ENCODE data around the gene TRAPPC5. TPM values are rescaled to one million over a fixed set of nuclear protein-coding genes. Genes with fewer than 3 reads are reported as not detected.
A peak's percentile ranks its signal among the peaks of the same experiment; 100 is the strongest.

The TRAPPC5 gene
- total RNA-seq, 1 donor from 2014 or later, result 115 TPM

DNA sequence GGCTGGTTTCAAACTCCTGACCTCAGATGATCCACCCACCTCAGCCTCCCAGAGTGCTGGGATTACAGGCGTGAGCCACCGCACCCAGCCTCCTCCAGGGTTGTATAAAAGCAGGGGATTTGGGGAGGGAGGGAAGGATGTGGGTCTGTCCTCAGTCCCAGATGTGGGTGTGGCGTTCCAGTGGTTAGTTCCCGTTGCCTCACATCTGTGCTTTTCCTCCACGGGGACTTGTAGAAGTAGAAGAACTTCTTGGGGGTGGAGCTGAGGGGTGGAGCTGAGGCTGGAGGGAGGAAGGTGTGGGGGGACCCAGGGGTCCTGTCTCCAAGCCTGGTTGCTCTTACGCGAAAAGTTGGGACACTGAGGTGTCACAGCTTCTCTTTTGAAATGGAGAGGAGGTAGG lies 4.3 kb upstream of the TRAPPC5 start:
- DNase-seq (ENCODE audit: low spot score), result no peak

DNA sequence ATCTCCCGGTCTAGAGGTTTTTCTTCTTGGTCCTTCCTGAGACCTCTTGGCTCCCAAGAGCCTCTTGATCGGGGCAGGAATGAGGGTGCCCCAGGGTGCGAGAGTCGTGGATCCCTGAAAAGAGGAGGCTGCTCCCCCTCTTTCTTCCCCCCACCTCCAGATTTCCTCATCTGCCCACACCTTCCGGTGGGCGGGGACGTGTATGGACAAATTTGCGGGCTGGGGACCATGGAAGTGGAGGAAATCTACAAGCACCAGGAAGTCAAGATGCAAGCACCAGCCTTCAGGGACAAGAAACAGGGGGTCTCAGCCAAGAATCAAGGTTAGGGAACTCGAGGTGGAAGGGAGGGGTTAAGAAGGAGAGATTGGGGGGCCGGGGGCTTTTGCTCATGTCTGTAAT lies 3.8 kb upstream of the TRAPPC5 start, which contains the start of gene MCEMP1:
Gene MCEMP1 (plus strand): TSS at position 237 of the 400 bp plus-strand sequence. CDS start 31 bp downstream, at position 268.
- no peak for DNase-seq (ENCODE audit: low spot score)

DNA sequence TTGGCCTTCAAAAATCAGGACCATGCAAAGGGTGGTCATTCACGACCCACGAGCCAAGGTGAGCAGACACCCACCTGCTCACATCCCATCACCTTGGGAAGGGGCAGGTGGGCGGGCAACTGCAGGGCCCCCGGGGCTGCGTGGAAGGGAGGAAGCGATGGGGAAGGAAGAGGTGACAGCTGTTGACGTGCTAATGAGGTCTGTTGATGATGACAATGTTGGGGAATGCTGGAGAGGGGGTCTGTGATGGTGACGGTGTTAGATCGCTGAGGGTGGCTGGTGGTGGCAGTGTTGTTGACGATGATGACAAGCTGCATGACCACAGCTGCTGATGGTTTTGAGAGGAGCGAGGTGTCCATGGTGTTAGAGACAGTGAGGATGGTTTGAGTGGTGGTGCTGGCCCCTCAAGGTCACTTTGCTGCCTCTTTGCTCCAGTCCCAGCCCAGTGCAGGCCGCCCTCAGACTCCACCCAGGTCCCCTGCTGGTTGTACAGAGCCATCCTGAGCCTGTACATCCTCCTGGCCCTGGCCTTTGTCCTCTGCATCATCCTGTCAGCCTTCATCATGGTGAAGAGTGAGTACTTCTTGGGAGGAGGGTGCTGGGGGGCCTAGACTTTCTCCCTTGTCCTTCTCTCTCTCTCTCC lies 2.8 kb upstream of the TRAPPC5 start:
- DNase-seq (ENCODE audit: low spot score), result no peak

GRCh38 chr19:7678971-7679751 lies 1.5 kb upstream of the TRAPPC5 start:
- DNase-seq (ENCODE audit: low spot score), result no peak

DNA sequence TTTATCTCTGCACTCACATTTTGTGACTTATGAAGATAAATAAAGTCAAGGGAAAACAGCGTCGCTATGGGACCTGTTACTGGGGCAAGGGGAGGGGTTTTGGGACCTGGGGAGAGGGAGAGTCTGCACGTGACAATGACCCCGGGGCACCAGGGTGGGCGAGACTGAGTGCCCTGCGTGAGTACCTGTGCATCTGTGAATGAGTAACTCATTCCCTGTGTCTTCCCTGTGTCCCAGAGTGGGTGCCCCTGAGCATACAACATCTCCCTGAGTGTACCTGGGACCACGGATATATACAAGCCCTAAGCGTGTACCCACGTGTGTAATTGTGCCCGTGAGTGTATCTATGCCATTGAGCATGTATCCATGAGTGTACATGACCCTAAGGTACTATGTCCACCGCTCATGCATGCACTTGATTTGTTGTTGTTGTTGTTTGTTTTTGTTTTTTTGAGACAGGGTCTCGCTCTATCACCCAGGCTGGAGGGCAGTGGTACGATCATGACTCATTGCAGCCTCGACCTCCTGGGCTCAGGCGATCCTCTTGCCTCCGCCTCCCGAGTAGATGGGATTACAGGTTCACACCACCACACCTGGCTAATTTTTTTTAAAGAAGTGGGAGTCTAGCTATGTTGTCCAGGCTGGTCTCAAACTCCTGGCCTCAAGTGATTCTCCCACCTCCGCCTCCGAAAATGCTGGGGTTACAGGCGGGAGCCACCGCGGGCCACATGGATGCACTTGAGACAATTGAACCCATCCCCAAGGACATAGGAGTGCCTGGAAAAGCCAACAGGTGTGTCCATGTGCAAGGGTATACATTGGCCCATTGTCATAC lies 645 bp upstream of the TRAPPC5 start:
- no peak for DNase-seq (ENCODE audit: low spot score)

- peak; percentile 82 for DNase-seq (ENCODE audit: low spot score)
Observed at GRCh38 chr19:7681340-7682174, 924 bp downstream of the TRAPPC5 start.

DNA sequence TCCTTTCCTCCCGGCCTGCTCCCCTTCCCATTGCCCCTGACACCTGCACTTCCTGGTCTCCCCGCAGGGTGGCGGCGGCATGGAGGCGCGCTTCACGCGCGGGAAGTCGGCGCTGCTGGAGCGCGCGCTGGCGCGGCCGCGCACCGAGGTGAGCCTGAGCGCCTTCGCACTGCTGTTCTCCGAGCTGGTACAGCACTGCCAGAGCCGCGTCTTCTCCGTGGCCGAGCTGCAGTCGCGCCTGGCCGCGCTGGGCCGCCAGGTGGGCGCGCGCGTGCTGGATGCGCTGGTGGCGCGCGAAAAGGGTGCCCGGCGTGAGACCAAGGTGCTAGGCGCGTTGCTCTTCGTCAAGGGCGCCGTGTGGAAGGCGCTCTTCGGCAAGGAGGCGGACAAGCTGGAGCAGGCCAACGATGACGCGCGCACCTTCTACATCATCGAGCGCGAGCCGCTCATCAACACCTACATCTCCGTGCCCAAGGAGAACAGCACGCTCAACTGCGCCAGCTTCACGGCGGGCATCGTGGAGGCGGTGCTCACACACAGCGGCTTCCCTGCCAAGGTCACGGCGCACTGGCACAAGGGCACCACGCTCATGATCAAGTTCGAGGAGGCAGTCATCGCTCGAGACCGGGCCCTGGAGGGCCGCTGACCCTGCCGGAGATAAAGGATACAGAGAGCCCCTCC lies 1.7 kb downstream of the TRAPPC5 start:
- DNase-seq (ENCODE audit: low spot score), result no peak

- DNase-seq (ENCODE audit: low spot score), result no peak
Observed at GRCh38 chr19:7685546-7686445, 5.2 kb downstream of the TRAPPC5 start.

DNA sequence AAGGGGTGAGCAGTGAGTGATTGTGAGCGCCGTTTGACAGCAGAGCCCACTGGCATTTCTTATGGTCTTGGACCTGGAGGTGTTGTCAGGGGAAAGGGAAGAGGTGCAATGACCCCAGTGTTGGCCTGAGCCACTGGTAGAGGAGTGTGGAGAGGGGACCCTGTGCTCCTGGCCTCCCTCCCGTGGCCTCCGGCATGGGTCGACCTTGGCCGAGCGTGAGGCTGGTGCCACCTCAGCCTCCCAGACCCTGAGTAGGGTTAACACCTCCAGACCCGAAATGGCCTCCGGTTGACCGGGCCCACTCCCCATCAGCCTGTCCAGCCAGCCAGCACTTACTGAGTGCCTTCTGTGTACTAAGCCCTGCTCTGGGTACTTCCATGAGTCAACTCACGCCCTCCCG lies 6.5 kb downstream of the TRAPPC5 start:
- DNase-seq (ENCODE audit: low spot score), result no peak

- DNase-seq (ENCODE audit: low spot score), result no peak
Observed at GRCh38 chr19:7689165-7689564, 8.5 kb downstream of the TRAPPC5 start.

DNA sequence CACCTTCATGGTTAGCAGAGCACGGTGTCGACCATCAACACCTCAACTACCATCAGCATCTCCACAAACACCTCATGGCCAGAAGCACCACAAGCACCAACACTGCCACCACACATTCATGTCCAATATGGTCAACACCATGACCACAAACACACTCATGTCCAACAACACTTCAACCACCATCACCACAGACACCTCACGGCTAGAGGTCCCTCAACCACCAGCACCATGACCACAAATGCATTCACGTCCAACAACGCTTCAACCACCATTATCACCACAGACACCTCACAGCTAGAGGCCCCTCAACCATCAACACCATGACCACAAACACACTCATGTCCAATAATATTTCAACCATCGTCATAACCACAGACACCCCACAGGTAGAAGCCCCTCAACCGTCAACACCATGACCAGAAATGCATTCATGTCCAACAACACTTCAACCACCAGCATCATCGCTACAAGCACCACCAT lies 10.2 kb downstream of the TRAPPC5 start:
- no peak for DNase-seq (ENCODE audit: low spot score)

DNA sequence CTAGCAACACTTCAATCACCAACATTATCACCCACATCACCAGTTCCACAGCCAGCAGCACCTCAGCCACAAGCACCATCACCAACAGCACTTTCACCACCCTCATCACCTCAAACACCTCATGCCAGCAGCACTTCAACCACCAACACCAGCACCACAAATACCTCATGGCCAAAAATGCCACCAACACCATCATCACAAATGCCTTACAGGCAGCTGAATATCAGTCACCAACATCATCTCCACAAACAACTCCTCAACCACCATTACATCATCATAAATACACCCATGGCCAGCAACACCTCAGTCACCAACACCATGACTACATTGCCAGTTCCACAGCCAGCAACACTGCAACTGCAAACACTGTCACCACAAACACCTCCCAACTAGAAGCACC lies 10.9 kb downstream of the TRAPPC5 start:
- DNase-seq (ENCODE audit: low spot score), result no peak

DNA sequence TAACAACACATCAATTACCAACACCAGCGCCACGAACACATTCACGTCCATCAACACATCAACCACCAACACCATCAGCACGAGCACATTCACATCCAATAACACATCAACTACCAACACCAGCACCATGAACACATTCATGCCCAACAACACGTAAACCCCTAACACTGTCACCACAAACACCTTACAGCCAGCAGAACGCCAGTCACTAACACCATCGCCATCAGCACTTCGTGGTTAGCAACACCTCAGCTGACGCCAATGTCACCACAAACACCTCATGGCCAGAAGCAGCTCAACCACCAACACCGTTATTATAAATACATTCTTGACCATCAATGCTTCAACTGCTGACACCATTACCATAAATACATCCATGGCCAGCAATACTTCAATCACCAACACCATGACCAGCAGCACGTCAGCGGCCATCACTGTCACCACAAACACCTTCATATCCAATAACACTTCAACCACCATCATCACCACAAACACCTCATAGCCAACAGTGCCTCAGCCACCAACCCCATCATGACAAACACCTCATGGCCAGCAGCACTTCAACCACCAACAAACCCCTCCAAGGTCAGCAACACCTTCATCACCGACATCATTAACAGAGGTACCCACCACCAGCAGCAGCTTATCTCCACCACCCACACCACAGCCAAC lies 11.9 kb downstream of the TRAPPC5 start:
- DNase-seq (ENCODE audit: low spot score), result no peak

- DNase-seq (ENCODE audit: low spot score), result no peak
Observed at GRCh38 chr19:7694499-7694898, 13.9 kb downstream of the TRAPPC5 start.

DNA sequence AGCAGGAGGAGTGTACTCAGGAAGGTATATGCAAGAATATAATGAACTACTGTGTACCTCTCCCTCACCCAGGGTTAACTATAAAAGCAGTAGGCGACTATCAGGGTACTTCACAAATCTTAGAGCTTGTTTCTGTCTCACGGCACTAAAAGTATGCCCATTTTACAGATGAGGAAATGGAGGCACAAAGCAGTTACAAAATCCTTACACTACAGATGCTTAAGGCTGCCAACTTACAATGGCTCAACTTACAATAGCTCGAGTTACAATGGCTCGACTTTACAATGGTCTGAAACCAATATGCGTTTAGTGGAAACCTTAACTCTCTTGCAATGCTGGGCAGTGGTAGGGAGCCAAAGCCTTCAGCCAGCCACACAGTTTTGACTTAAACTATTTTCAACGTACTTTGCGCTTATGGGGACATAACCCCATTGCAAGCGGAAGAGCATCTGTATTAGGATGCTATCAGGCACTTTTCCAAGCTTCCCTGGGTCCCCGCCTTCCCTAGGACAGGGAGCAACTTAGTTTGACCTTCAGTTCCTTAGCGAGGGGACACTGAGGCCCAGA lies 17.2 kb downstream of the TRAPPC5 start:
- no peak for DNase-seq (ENCODE audit: low spot score)

DNA sequence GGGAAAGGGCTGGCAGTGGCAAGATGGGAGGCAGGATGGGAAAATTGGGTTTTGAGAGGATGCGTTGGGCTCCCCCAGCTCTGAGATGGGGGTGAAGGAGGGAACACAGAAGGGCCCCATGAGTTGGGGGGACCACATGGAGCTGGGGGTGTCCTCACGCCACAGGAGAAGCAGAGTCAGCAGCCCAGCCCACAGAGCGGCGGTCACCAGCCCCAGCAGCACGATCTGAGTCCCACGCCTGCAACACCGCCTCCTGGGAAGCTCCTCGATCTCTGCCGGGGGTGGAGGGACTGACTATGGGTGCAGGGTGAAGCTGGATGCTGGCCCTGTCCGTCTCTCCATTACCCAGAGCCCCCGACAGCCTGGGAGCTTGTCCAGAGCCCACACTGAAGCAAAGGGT lies 17.9 kb downstream of the TRAPPC5 start:
- DNase-seq (ENCODE audit: low spot score), result no peak

DNA sequence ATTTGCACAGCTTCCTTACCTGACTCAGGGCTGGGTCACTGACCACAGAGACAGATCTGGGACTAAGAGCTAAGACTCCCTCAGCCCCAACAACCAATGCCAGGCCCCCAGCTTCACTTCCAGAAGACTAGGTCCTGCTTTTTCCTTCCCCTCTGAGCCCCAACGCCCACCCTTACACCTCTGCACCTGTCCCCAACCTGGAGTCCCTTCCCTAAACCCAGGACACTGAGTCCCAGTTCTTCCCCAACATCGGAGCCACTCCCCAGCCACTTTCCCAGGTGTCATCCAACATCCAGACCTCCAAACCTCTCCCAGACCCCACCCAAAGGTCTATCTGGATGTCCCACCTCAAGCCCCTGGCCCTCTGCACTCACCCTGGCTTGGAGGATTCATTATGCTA lies 18.4 kb downstream of the TRAPPC5 start:
- no peak for DNase-seq (ENCODE audit: low spot score)

DNA sequence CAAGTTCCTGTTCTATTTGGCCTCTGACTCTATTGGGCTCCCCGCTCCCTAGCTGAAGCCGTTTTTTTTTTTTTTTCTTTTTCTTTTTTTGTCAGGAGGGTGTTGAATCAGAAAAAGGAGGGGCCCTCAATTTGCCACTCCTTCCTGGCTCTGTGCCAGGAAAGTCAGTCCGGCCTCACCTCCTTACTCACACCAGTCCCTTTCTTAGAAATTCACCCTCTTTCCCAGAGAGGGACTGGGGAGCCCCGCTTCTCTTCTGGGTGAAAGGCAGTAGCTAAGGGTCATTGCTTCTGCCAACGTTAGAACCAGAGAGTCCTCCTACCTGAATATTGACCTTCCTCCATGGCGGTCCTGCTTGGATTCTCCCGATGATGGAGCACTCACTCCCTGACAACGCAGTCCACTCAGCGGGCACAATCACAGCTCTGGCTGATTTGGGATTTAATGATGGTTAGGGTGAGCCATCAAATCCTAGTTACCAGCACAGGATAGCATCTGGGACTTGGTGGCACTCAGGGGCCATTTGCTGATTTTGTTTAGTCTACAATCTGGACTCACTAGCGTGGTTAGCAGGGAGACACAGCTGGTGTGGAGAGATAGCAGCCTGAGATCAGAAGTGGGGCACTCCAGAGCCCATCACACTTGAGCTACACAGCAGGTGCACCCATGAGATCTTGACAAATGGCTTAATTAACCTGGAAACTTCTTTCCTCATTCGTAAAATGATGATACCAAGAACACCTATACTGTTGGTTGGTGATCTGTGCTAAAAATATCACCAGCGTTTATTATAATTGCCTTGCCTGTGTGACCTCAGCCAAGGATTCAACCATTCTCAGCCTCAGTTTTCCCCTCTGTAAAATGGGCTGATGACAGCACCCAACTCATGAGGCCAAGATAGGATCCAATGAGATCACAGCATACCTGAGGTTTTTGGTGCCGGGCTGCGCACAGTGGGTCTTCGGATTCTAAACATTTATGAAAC lies 19.1 kb downstream of the TRAPPC5 start:
- no peak for DNase-seq (ENCODE audit: low spot score)

Data from mucosa of gallbladder (tissue), 1 donor.